Central memory CD8-positive, alpha-beta T cell (primary cell): Measurements from ENCODE around the gene ADCY1.

Source experiments
- ATAC-seq: fragments of 150-1000 bp; cut with Tn5 transposase; replicated peaks from 2 replicates; pipeline ENCODE4 v1.10.0; 2022; ENCODE audit warnings: mild to moderate bottlenecking, moderate FRiP score, moderate number of reproducible peaks; ENCODE audit not compliant: poor library complexity, severe bottlenecking; ENCODE audit errors: extremely low read depth
- DNase-seq, 2 donors: peaks; one replicate each; pipeline ENCODE4 v3.0.0; 2021; ENCODE audit warnings: low spot score in 2 of 2
- H3K27ac Mint-ChIP-seq: one replicate; pipeline ENCODE4 v1.8.0; 2022; ENCODE audit warnings: low read depth, mild to moderate bottlenecking, moderate library complexity, mixed read lengths
- H3K27me3 Mint-ChIP-seq: one replicate; pipeline ENCODE4 v1.8.0; 2022; ENCODE audit warnings: mixed read lengths
- H3K36me3 Mint-ChIP-seq: one replicate; pipeline ENCODE4 v1.8.0; 2022; ENCODE audit warnings: mild to moderate bottlenecking, moderate library complexity, mixed read lengths; ENCODE audit not compliant: insufficient read depth
- H3K4me1 Mint-ChIP-seq: one replicate; pipeline ENCODE4 v1.8.0; 2022; ENCODE audit warnings: mixed read lengths
- H3K4me3 Mint-ChIP-seq: one replicate; pipeline ENCODE4 v1.8.0; 2022; ENCODE audit warnings: mild to moderate bottlenecking, moderate library complexity, mixed read lengths
- H3K9me3 Mint-ChIP-seq: one replicate; pipeline ENCODE4 v1.8.0; 2022; ENCODE audit warnings: mixed read lengths

Gene ADCY1

GRCh38 chr7:45581271-45581780, 7.2 kb downstream of the ADCY1 start:
- Mint-ChIP-seq H3K36me3 (no peaks in the 10 kb centered on the region), H3K27ac (no peak overlapping the region)
- DNase-seq, result no peak

GRCh38 chr7:45582136-45582749, 8.1 kb downstream of the ADCY1 start:
- Mint-ChIP-seq H3K27me3 (no peaks in the 10 kb centered on the region), H3K4me3 (no peak overlapping the region), H3K27ac (no peak overlapping the region), H3K9me3 (no peaks in the 10 kb centered on the region), H3K36me3 (no peaks in the 10 kb centered on the region), H3K4me1 (no peaks in the 10 kb centered on the region)
- ATAC-seq (no peak), DNase-seq (no peak)

More at GRCh38 chr7:45581271-45581780, 7.2 kb downstream of the ADCY1 start:
- peaks cover 5% of the 10 kb centered on the region for H3K27me3 Mint-ChIP-seq
- no peak for ATAC-seq
- no peaks in the 10 kb centered on the region for H3K4me1 Mint-ChIP-seq
- no peak overlapping the region for H3K4me3 Mint-ChIP-seq
- no peaks in the 10 kb centered on the region for H3K9me3 Mint-ChIP-seq

- ATAC-seq, result no peak
- Mint-ChIP-seq H3K27me3 (no peaks in the 10 kb centered on the region), H3K9me3 (no peaks in the 10 kb centered on the region), H3K4me1 (no peaks in the 10 kb centered on the region), H3K36me3 (no peaks in the 10 kb centered on the region), H3K27ac (no peak overlapping the region), H3K4me3 (no peak overlapping the region)
- DNase-seq, result no peak
Measured at GRCh38 chr7:45582868-45583277, 8.7 kb downstream of the ADCY1 start.

- Mint-ChIP-seq H3K4me3 (no peak overlapping the region), H3K36me3 (no peaks in the 10 kb centered on the region)
Measured at GRCh38 chr7:45583296-45583695, 9.1 kb downstream of the ADCY1 start.

GRCh38 chr7:45584261-45585210, 10.4 kb downstream of the ADCY1 start:
- H3K27ac Mint-ChIP-seq, result no peak overlapping the region
- no peaks in the 10 kb centered on the region for H3K4me1 Mint-ChIP-seq
- no peak overlapping the region for H3K4me3 Mint-ChIP-seq
- DNase-seq (no peak), ATAC-seq (no peak)
- no peaks in the 10 kb centered on the region for H3K27me3 Mint-ChIP-seq
- no peaks in the 10 kb centered on the region for H3K9me3 Mint-ChIP-seq
- no peaks in the 10 kb centered on the region for H3K36me3 Mint-ChIP-seq

More at GRCh38 chr7:45583296-45583695, 9.1 kb downstream of the ADCY1 start:
- H3K9me3 Mint-ChIP-seq, result no peaks in the 10 kb centered on the region
- no peaks in the 10 kb centered on the region for H3K27me3 Mint-ChIP-seq
- H3K27ac Mint-ChIP-seq, result no peak overlapping the region
- no peak for ATAC-seq
- H3K4me1 Mint-ChIP-seq, result no peaks in the 10 kb centered on the region
- DNase-seq, result no peak

GRCh38 chr7:45585628-45586027, 11.5 kb downstream of the ADCY1 start:
- Mint-ChIP-seq H3K27me3 (no peaks in the 10 kb centered on the region), H3K4me1 (no peaks in the 10 kb centered on the region), H3K9me3 (no peaks in the 10 kb centered on the region), H3K27ac (no peak overlapping the region), H3K36me3 (no peaks in the 10 kb centered on the region), H3K4me3 (no peak overlapping the region)
- ATAC-seq (no peak), DNase-seq (no peak)

GRCh38 chr7:45586542-45587520, 12.7 kb downstream of the ADCY1 start:
- H3K4me1 Mint-ChIP-seq, result no peaks in the 10 kb centered on the region
- no peaks in the 10 kb centered on the region for H3K9me3 Mint-ChIP-seq
- DNase-seq, result no peak
- H3K27ac Mint-ChIP-seq, result no peak overlapping the region
- H3K36me3 Mint-ChIP-seq, result no peaks in the 10 kb centered on the region
- no peak overlapping the region for H3K4me3 Mint-ChIP-seq
- H3K27me3 Mint-ChIP-seq, result no peaks in the 10 kb centered on the region
- ATAC-seq, result no peak

- Mint-ChIP-seq H3K36me3 (no peaks in the 10 kb centered on the region), H3K27ac (no peak overlapping the region), H3K4me3 (no peak overlapping the region), H3K4me1 (no peaks in the 10 kb centered on the region), H3K27me3 (no peaks in the 10 kb centered on the region), H3K9me3 (no peaks in the 10 kb centered on the region)
- DNase-seq, result no peak
- no peak for ATAC-seq
Measured at GRCh38 chr7:45588466-45588865, 14.3 kb downstream of the ADCY1 start.

GRCh38 chr7:45589061-45589460, 14.9 kb downstream of the ADCY1 start:
- Mint-ChIP-seq H3K4me3 (no peak overlapping the region), H3K4me1 (no peaks in the 10 kb centered on the region), H3K27ac (no peak overlapping the region), H3K9me3 (no peaks in the 10 kb centered on the region), H3K36me3 (no peaks in the 10 kb centered on the region), H3K27me3 (no peaks in the 10 kb centered on the region)
- ATAC-seq (no peak), DNase-seq (no peak)

- DNase-seq (no peak), ATAC-seq (no peak)
- no peak overlapping the region for H3K4me3 Mint-ChIP-seq
- no peaks in the 10 kb centered on the region for H3K9me3 Mint-ChIP-seq
- no peaks in the 10 kb centered on the region for H3K4me1 Mint-ChIP-seq
- H3K27me3 Mint-ChIP-seq, result peaks cover 2% of the 10 kb centered on the region
- H3K36me3 Mint-ChIP-seq, result no peaks in the 10 kb centered on the region
- no peak overlapping the region for H3K27ac Mint-ChIP-seq
Measured at GRCh38 chr7:45589915-45590678, 15.9 kb downstream of the ADCY1 start.

- no peak for ATAC-seq
- H3K4me3 Mint-ChIP-seq, result no peak overlapping the region
Measured at GRCh38 chr7:45590679-45591057, 16.5 kb downstream of the ADCY1 start.

More at GRCh38 chr7:45590679-45591057, 16.5 kb downstream of the ADCY1 start:
- Mint-ChIP-seq H3K27me3 (peaks cover 8% of the 10 kb centered on the region), H3K4me1 (no peaks in the 10 kb centered on the region), H3K36me3 (no peaks in the 10 kb centered on the region), H3K9me3 (no peaks in the 10 kb centered on the region), H3K27ac (no peak overlapping the region)
- no peak for DNase-seq
